ENCODE data around the gene IARS1. TPM values are rescaled to one million over a fixed set of nuclear protein-coding genes. Genes with fewer than 3 reads are reported as not detected.

IARS1 gene
- total RNA-seq, 2 experiments from 2014 or later, result 271 to 272 TPM

GRCh38 chr9:92294297-92294676, 790 bp upstream of the IARS1 start:
- CTCF ChIA-PET, result interaction anchor here (0.6 kb wide), 1 partner anchor 13 kb away, joined by 3 read pairs; no protein-coding TSS in a partner anchor
- Mint-ChIP-seq H3K27ac (peak overlapping the region; percentile 97), H3K4me3 (peak overlapping the region; percentile 95), H3K27me3 (ENCODE audit: low read depth) (no peaks in the 10 kb centered on the region), H3K4me1 (ENCODE audit: low read depth) (peaks cover 49% of the 10 kb centered on the region), H3K9me3 (no peaks in the 10 kb centered on the region), H3K36me3 (ENCODE audit: low read depth) (peaks cover 51% of the 10 kb centered on the region)
- intact Hi-C loops (cut with micrococcal nuclease), result no loop called here
- DNase-seq, result peak; percentile 18

- intact Hi-C loops (cut with micrococcal nuclease), result loop anchor here (1.0 kb wide), 5 partner anchors 32 to 472 kb away; partner anchors contain the start of genes CENPP, IPPK, NOL8 and SPTLC1
- peaks cover 51% of the 10 kb centered on the region for H3K36me3 Mint-ChIP-seq (ENCODE audit: low read depth)
- no peaks in the 10 kb centered on the region for H3K27me3 Mint-ChIP-seq (ENCODE audit: low read depth)
- peaks cover 54% of the 10 kb centered on the region for H3K4me1 Mint-ChIP-seq (ENCODE audit: low read depth)
- no peaks in the 10 kb centered on the region for H3K9me3 Mint-ChIP-seq
- CTCF ChIA-PET, result no interaction called here
- no peak for DNase-seq
- H3K4me3 Mint-ChIP-seq, result peak overlapping the region; percentile 95
- peak overlapping the region; percentile 97 for H3K27ac Mint-ChIP-seq
Measured at GRCh38 chr9:92293075-92293354, 482 bp downstream of the IARS1 start.

- no peak for DNase-seq
- CTCF ChIA-PET, result interaction anchor here (1.4 kb wide), 1 partner anchor 14 kb away, joined by 8 read pairs; no protein-coding TSS in a partner anchor
- intact Hi-C loops (cut with micrococcal nuclease), result loop anchor here (1.0 kb wide), 5 partner anchors 33 to 473 kb away; partner anchors contain the start of genes CENPP, IPPK, NOL8 and SPTLC1
- H3K27me3 Mint-ChIP-seq (ENCODE audit: low read depth), result no peaks in the 10 kb centered on the region
- H3K4me1 Mint-ChIP-seq (ENCODE audit: low read depth), result peaks cover 54% of the 10 kb centered on the region
- H3K27ac Mint-ChIP-seq, result peak overlapping the region; percentile 97
- peaks cover 51% of the 10 kb centered on the region for H3K36me3 Mint-ChIP-seq (ENCODE audit: low read depth)
- H3K4me3 Mint-ChIP-seq, result peak overlapping the region; percentile 95
- no peaks in the 10 kb centered on the region for H3K9me3 Mint-ChIP-seq
Measured at GRCh38 chr9:92292338-92293074, 991 bp downstream of the IARS1 start.

DNA sequence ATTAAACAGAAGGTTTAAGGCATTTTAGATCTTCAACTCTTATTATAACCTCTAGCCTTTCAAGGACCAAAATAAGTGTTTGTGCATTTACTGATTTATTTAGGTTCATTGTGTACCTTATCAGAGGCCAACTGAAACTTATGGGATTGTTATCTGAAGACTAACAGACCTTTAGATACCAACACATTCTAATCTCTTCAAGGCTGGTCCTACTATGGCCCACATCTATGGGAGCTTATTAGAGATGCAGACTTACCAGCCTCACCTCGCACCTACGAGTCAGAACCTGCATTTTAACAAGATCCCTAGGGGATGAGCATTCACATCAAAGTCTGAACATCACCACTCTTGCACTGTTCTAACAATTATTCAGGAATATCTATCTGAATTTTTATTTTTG, 1.9 kb downstream of the IARS1 start:
- Mint-ChIP-seq H3K27me3 (ENCODE audit: low read depth) (no peaks in the 10 kb centered on the region), H3K4me3 (peak overlapping the region; percentile 95), H3K9me3 (no peaks in the 10 kb centered on the region), H3K4me1 (ENCODE audit: low read depth) (peaks cover 53% of the 10 kb centered on the region), H3K27ac (peak overlapping the region; percentile 9), H3K36me3 (ENCODE audit: low read depth) (peaks cover 49% of the 10 kb centered on the region)
- CTCF ChIA-PET, result interaction anchor here (0.5 to 1.4 kb wide), 2 partner anchors 13 to 24 kb away, joined by 3 to 8 read pairs; no protein-coding TSS in a partner anchor
- no peak for DNase-seq
- intact Hi-C loops (cut with micrococcal nuclease), result no loop called here

- peaks cover 50% of the 10 kb centered on the region for H3K36me3 Mint-ChIP-seq (ENCODE audit: low read depth)
- intact Hi-C loops (cut with micrococcal nuclease), result no loop called here
- H3K4me3 Mint-ChIP-seq, result peak overlapping the region; percentile 95
- peak overlapping the region; percentile 28 for H3K27ac Mint-ChIP-seq
- CTCF ChIA-PET, result interaction anchor here (0.5 to 1.4 kb wide), 4 partner anchors 12 to 151 kb away, joined by 3 to 8 read pairs (median 4); no protein-coding TSS in a partner anchor
- peaks cover 53% of the 10 kb centered on the region for H3K4me1 Mint-ChIP-seq (ENCODE audit: low read depth)
- no peaks in the 10 kb centered on the region for H3K9me3 Mint-ChIP-seq
- no peak for DNase-seq
- H3K27me3 Mint-ChIP-seq (ENCODE audit: low read depth), result no peaks in the 10 kb centered on the region
Measured at GRCh38 chr9:92290785-92291429, 2.6 kb downstream of the IARS1 start.

GRCh38 chr9:92289708-92290390, 3.6 kb downstream of the IARS1 start:
- Mint-ChIP-seq H3K27ac (no peak overlapping the region), H3K4me1 (ENCODE audit: low read depth) (peaks cover 53% of the 10 kb centered on the region), H3K36me3 (ENCODE audit: low read depth) (peaks cover 58% of the 10 kb centered on the region), H3K9me3 (no peaks in the 10 kb centered on the region), H3K27me3 (ENCODE audit: low read depth) (no peaks in the 10 kb centered on the region), H3K4me3 (no peak overlapping the region)
- CTCF ChIA-PET, result interaction anchor here (1.4 kb wide), 1 partner anchor 150 kb away, joined by 4 read pairs; no protein-coding TSS in a partner anchor
- DNase-seq, result no peak
- intact Hi-C loops (cut with micrococcal nuclease), result no loop called here

GRCh38 chr9:92279302-92279701, 14.2 kb downstream of the IARS1 start:
- DNase-seq, result no peak
- Mint-ChIP-seq H3K9me3 (no peaks in the 10 kb centered on the region), H3K27me3 (ENCODE audit: low read depth) (no peaks in the 10 kb centered on the region), H3K27ac (no peak overlapping the region), H3K36me3 (ENCODE audit: low read depth) (peaks cover 54% of the 10 kb centered on the region), H3K4me3 (no peak overlapping the region), H3K4me1 (ENCODE audit: low read depth) (peaks cover 38% of the 10 kb centered on the region)
- intact Hi-C loops (cut with micrococcal nuclease), result loop anchor here (5.0 kb wide), 1 partner anchor 37 kb away; no protein-coding TSS in a partner anchor
- CTCF ChIA-PET, result interaction anchor here (2.0 kb wide), 1 partner anchor 12 kb away, joined by 8 read pairs; no protein-coding TSS in a partner anchor

DNA sequence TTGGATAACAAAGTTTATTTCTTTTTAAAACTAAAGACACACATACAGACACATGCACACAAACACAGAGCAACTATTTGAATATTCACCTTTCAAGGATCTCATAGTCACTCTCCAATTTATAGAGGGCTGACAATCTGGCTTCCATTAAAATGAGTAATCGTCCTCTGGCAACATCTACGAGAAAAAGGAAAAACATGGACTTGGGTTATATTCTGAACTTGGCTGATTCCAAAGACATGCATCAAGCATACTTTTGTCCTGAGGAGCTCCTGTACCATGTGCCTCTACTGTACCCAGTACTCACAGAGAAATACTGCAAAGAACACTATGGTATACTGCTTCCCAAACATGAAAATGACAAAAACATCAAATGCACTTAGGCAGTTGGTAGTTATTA, 15.4 kb downstream of the IARS1 start:
- H3K36me3 Mint-ChIP-seq (ENCODE audit: low read depth), result peaks cover 58% of the 10 kb centered on the region
- H3K27me3 Mint-ChIP-seq (ENCODE audit: low read depth), result no peaks in the 10 kb centered on the region
- no peak overlapping the region for H3K4me3 Mint-ChIP-seq
- DNase-seq, result no peak
- H3K9me3 Mint-ChIP-seq, result no peaks in the 10 kb centered on the region
- CTCF ChIA-PET, result interaction anchor here (0.6 to 2.0 kb wide), 3 partner anchors 13 to 1891 kb away, joined by 3 to 8 read pairs (median 4); no protein-coding TSS in a partner anchor
- H3K4me1 Mint-ChIP-seq (ENCODE audit: low read depth), result peaks cover 38% of the 10 kb centered on the region
- intact Hi-C loops (cut with micrococcal nuclease), result loop anchor here (5.0 kb wide), 1 partner anchor 36 kb away; no protein-coding TSS in a partner anchor
- H3K27ac Mint-ChIP-seq, result no peak overlapping the region

DNA sequence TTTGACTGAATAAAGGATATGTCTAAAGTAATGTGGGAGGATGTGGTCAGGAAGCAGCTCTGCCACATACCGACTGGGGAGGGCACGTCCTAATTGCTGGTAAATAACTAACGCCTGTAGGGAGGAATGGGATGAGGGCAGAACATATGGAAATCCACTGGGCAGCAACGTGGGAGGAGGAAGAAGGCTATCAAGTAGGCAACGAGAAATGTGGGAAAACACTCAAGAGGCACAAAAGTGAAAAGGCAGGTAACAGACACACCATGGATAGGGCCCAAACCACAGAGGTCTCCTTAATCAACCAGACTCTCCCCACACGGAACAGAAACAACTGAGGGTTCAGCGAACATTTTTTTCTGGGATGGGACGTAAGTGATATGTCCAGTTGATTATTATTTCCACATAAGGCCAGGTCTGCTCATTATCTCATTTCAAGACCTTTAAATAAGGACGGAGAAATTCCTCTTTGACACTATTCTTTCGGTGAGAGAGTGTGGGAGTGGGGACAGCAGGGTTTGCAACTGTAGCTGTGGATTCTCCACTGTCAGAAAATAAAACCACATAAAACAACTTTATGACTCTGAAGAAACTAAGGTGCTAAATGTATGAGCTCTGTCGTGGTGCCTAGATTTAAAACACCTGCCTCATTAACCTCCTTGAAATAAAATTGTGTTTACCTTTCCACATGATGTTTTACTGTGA, 17.0 kb downstream of the IARS1 start:
- Mint-ChIP-seq H3K27me3 (ENCODE audit: low read depth) (no peaks in the 10 kb centered on the region), H3K9me3 (no peaks in the 10 kb centered on the region), H3K36me3 (ENCODE audit: low read depth) (peaks cover 61% of the 10 kb centered on the region), H3K27ac (peak overlapping the region; percentile 54), H3K4me1 (ENCODE audit: low read depth) (peaks cover 38% of the 10 kb centered on the region), H3K4me3 (no peak overlapping the region)
- CTCF ChIA-PET, result no interaction called here
- intact Hi-C loops (cut with micrococcal nuclease), result loop anchor here (5.0 kb wide), 1 partner anchor 34 kb away; no protein-coding TSS in a partner anchor
- DNase-seq, result no peak

DNA sequence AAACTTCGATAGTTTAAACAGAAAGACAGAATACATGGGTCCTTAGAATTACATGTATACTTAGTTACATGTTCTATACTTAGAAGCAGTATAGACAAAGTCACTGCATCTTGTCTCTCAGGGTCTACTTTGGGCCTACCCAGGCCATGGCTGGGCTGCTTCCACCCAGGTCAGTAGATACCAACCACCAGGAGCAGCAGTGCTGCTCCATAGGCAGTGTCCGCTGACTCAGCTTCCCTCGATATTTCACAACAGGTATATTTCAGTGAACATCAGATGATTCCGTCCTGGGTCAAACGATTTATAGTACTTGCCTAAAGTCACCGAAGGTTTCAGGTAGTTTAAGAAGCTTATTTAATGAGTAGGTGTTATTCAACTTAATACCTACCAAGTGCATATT, 18.0 kb downstream of the IARS1 start:
- Mint-ChIP-seq H3K4me3 (no peak overlapping the region), H3K36me3 (ENCODE audit: low read depth) (peaks cover 67% of the 10 kb centered on the region), H3K27ac (no peak overlapping the region), H3K9me3 (no peaks in the 10 kb centered on the region), H3K4me1 (ENCODE audit: low read depth) (peaks cover 38% of the 10 kb centered on the region), H3K27me3 (ENCODE audit: low read depth) (no peaks in the 10 kb centered on the region)
- intact Hi-C loops (cut with micrococcal nuclease), result loop anchor here (5.0 kb wide), 1 partner anchor 33 kb away; no protein-coding TSS in a partner anchor
- DNase-seq, result no peak
- CTCF ChIA-PET, result no interaction called here

DNA sequence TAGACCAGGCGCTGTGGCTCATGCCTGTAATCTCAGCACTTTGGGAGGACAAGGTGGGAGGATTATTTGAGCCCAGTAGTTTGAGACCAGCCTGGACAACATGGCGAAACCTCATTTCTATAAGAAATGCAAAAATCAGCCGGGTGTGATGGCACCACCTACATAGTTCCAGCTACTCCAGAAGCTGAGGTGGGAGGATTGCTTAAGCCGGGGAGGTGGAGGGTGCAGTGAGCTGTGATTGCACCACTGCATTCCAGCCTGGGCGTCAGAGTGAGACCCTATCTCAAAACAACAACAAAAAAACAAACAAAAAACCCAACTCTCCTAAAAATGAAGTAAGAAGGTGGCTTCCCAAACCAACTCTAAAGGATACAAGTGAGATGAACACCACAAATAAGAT, 23.0 kb downstream of the IARS1 start:
- H3K9me3 Mint-ChIP-seq, result no peaks in the 10 kb centered on the region
- no peak for DNase-seq
- H3K36me3 Mint-ChIP-seq (ENCODE audit: low read depth), result peaks cover 59% of the 10 kb centered on the region
- H3K4me1 Mint-ChIP-seq (ENCODE audit: low read depth), result peaks cover 3% of the 10 kb centered on the region
- intact Hi-C loops (cut with micrococcal nuclease), result no loop called here
- no peaks in the 10 kb centered on the region for H3K27me3 Mint-ChIP-seq (ENCODE audit: low read depth)
- H3K4me3 Mint-ChIP-seq, result no peak overlapping the region
- CTCF ChIA-PET, result no interaction called here
- no peak overlapping the region for H3K27ac Mint-ChIP-seq

GRCh38 chr9:92266486-92266885, 27.0 kb downstream of the IARS1 start:
- Mint-ChIP-seq H3K4me1 (ENCODE audit: low read depth) (no peaks in the 10 kb centered on the region), H3K9me3 (no peaks in the 10 kb centered on the region), H3K36me3 (ENCODE audit: low read depth) (peaks cover 64% of the 10 kb centered on the region), H3K27me3 (ENCODE audit: low read depth) (no peaks in the 10 kb centered on the region), H3K27ac (no peak overlapping the region), H3K4me3 (no peak overlapping the region)
- intact Hi-C loops (cut with micrococcal nuclease), result no loop called here
- CTCF ChIA-PET, result no interaction called here
- no peak for DNase-seq

Data from activated naive CD4-positive, alpha-beta T cell treated with anti-CD3 and anti-CD28 coated beads for 36 hours (primary cell).